ENCODE data around the gene CLPTM1L.
"Not testable (repeated sequence)": the region's sequence is repeated elsewhere in the genome, so short reads cannot be mapped to it uniquely, and the experiment has no call there.

CLPTM1L gene

GRCh38 chr5:1284336-1284970 lies 60.4 kb downstream of the CLPTM1L start:
- H3K4me3 ChIP-seq (ENCODE audit: low read length); H2AK5ac ChIP-seq (ENCODE audit: low read length); H4K5ac ChIP-seq (ENCODE audit: low read length); H3K4me2 ChIP-seq (ENCODE audit: low read length); H3K4ac ChIP-seq (ENCODE audit: low read depth, low read length); H2BK5ac ChIP-seq (ENCODE audit: low read length); H3K79me2 ChIP-seq (ENCODE audit: control insufficient read depth, insufficient read depth, low read length); H3K56ac ChIP-seq (ENCODE audit: low read length); H4K8ac ChIP-seq (ENCODE audit: low read depth, low read length); H3K27me3 ChIP-seq (ENCODE audit: insufficient read depth, low read length, poor library complexity); H3K18ac ChIP-seq (ENCODE audit: low read length); H3K9ac ChIP-seq (ENCODE audit: low read length); H3K4me1 ChIP-seq (ENCODE audit: control insufficient read depth, low read depth, low read length); H2BK120ac ChIP-seq (ENCODE audit: low read depth, low read length); H2BK15ac ChIP-seq (replicated peaks; ENCODE audit: low read depth); H3K23ac ChIP-seq (ENCODE audit: low read length); H3K27ac ChIP-seq (ENCODE audit: low read depth, low read length); H3K36me3 ChIP-seq (ENCODE audit: control insufficient read depth, insufficient read depth, low read length); H3K79me1 ChIP-seq (ENCODE audit: low read length); DNase-seq: not testable (repeated sequence)
- WGBS (ENCODE audit: extremely low coverage, insufficient coverage, low lambda C conversion rate) = no CpG with 5 or more reads among the region's 27 CpGs

GRCh38 chr5:1283729-1284041 lies 61.2 kb downstream of the CLPTM1L start:
- not testable (repeated sequence) for H2BK15ac ChIP-seq (replicated peaks; ENCODE audit: low read depth); H4K8ac ChIP-seq (ENCODE audit: low read depth, low read length); H4K5ac ChIP-seq (ENCODE audit: low read length); H3K4me2 ChIP-seq (ENCODE audit: low read length); H2BK120ac ChIP-seq (ENCODE audit: low read depth, low read length); H3K79me2 ChIP-seq (ENCODE audit: control insufficient read depth, insufficient read depth, low read length); H3K4me1 ChIP-seq (ENCODE audit: control insufficient read depth, low read depth, low read length); H2AK5ac ChIP-seq (ENCODE audit: low read length); H3K36me3 ChIP-seq (ENCODE audit: control insufficient read depth, insufficient read depth, low read length); H3K79me1 ChIP-seq (ENCODE audit: low read length); H3K23ac ChIP-seq (ENCODE audit: low read length); H3K27me3 ChIP-seq (ENCODE audit: insufficient read depth, low read length, poor library complexity); H3K4ac ChIP-seq (ENCODE audit: low read depth, low read length); H3K27ac ChIP-seq (ENCODE audit: low read depth, low read length); H3K56ac ChIP-seq (ENCODE audit: low read length); H3K18ac ChIP-seq (ENCODE audit: low read length); H2BK5ac ChIP-seq (ENCODE audit: low read length); H3K4me3 ChIP-seq (ENCODE audit: low read length); H3K9ac ChIP-seq (ENCODE audit: low read length); DNase-seq
- no CpG with 5 or more reads among the region's 16 CpGs for WGBS (ENCODE audit: extremely low coverage, insufficient coverage, low lambda C conversion rate)

- not testable (repeated sequence) for H3K9ac ChIP-seq (ENCODE audit: low read length); DNase-seq; H3K79me1 ChIP-seq (ENCODE audit: low read length); H4K8ac ChIP-seq (ENCODE audit: low read depth, low read length); H2AK5ac ChIP-seq (ENCODE audit: low read length); H3K36me3 ChIP-seq (ENCODE audit: control insufficient read depth, insufficient read depth, low read length); H3K4me1 ChIP-seq (ENCODE audit: control insufficient read depth, low read depth, low read length); H3K79me2 ChIP-seq (ENCODE audit: control insufficient read depth, insufficient read depth, low read length); H3K4me3 ChIP-seq (ENCODE audit: low read length); H3K27ac ChIP-seq (ENCODE audit: low read depth, low read length); H2BK15ac ChIP-seq (replicated peaks; ENCODE audit: low read depth); H2BK120ac ChIP-seq (ENCODE audit: low read depth, low read length); H3K4ac ChIP-seq (ENCODE audit: low read depth, low read length); H3K23ac ChIP-seq (ENCODE audit: low read length); H2BK5ac ChIP-seq (ENCODE audit: low read length); H4K5ac ChIP-seq (ENCODE audit: low read length); H3K4me2 ChIP-seq (ENCODE audit: low read length); H3K27me3 ChIP-seq (ENCODE audit: insufficient read depth, low read length, poor library complexity); H3K56ac ChIP-seq (ENCODE audit: low read length); H3K18ac ChIP-seq (ENCODE audit: low read length)
- no CpG with 5 or more reads among the region's 40 CpGs for WGBS (ENCODE audit: extremely low coverage, insufficient coverage, low lambda C conversion rate)
These were observed 61.7 kb downstream of the CLPTM1L start for GRCh38 chr5:1282993-1283728.

GRCh38 chr5:1282131-1282992 lies 62.5 kb downstream of the CLPTM1L start:
- no peak for DNase-seq
- H3K27me3 ChIP-seq (ENCODE audit: insufficient read depth, low read length, poor library complexity) = no peaks in the 10 kb centered on the region
- H3K4me1 ChIP-seq (ENCODE audit: control insufficient read depth, low read depth, low read length) = no peaks in the 10 kb centered on the region
- H2BK120ac ChIP-seq (ENCODE audit: low read depth, low read length) = no peak overlapping the region
- H2AK5ac ChIP-seq (ENCODE audit: low read length) = no peak overlapping the region
- H3K79me2 ChIP-seq (ENCODE audit: control insufficient read depth, insufficient read depth, low read length) = peaks cover 5% of the 10 kb centered on the region
- H3K36me3 ChIP-seq (ENCODE audit: control insufficient read depth, insufficient read depth, low read length) = peaks cover 1% of the 10 kb centered on the region
- H4K5ac ChIP-seq (ENCODE audit: low read length) = no peak overlapping the region
- no peak overlapping the region for H2BK5ac ChIP-seq (ENCODE audit: low read length)
- WGBS (ENCODE audit: extremely low coverage, insufficient coverage, low lambda C conversion rate) = no CpG with 5 or more reads among the region's 37 CpGs
- H3K4me3 ChIP-seq (ENCODE audit: low read length) = no peak overlapping the region
- H3K27ac ChIP-seq (ENCODE audit: low read depth, low read length) = no peak overlapping the region
- no peak overlapping the region for H3K23ac ChIP-seq (ENCODE audit: low read length)
- no peak overlapping the region for H2BK15ac ChIP-seq (replicated peaks; ENCODE audit: low read depth)
- H3K4me2 ChIP-seq (ENCODE audit: low read length) = no peak overlapping the region
- H3K4ac ChIP-seq (ENCODE audit: low read depth, low read length) = no peak overlapping the region
- no peaks in the 10 kb centered on the region for H3K79me1 ChIP-seq (ENCODE audit: low read length)
- H3K9ac ChIP-seq (ENCODE audit: low read length) = no peak overlapping the region
- H3K18ac ChIP-seq (ENCODE audit: low read length) = no peak overlapping the region
- H3K56ac ChIP-seq (ENCODE audit: low read length) = no peak overlapping the region
- H4K8ac ChIP-seq (ENCODE audit: low read depth, low read length) = no peak overlapping the region

- Histone ChIP-seq H3K9ac (ENCODE audit: low read length) (no peak overlapping the region), H3K4me2 (ENCODE audit: low read length) (no peak overlapping the region), H3K27ac (ENCODE audit: low read depth, low read length) (no peak overlapping the region), H3K23ac (ENCODE audit: low read length) (no peak overlapping the region), H2BK5ac (ENCODE audit: low read length) (no peak overlapping the region), H3K4ac (ENCODE audit: low read depth, low read length) (no peak overlapping the region), H3K79me2 (ENCODE audit: control insufficient read depth, insufficient read depth, low read length) (peaks cover 5% of the 10 kb centered on the region), H2BK120ac (ENCODE audit: low read depth, low read length) (no peak overlapping the region), H3K56ac (ENCODE audit: low read length) (no peak overlapping the region), H2AK5ac (ENCODE audit: low read length) (no peak overlapping the region), H3K36me3 (ENCODE audit: control insufficient read depth, insufficient read depth, low read length) (peaks cover 1% of the 10 kb centered on the region), H3K4me1 (ENCODE audit: control insufficient read depth, low read depth, low read length) (no peaks in the 10 kb centered on the region), H2BK15ac (replicated peaks; ENCODE audit: low read depth) (no peak overlapping the region), H3K79me1 (ENCODE audit: low read length) (no peaks in the 10 kb centered on the region), H4K8ac (ENCODE audit: low read depth, low read length) (no peak overlapping the region), H4K5ac (ENCODE audit: low read length) (no peak overlapping the region), H3K27me3 (ENCODE audit: insufficient read depth, low read length, poor library complexity) (no peaks in the 10 kb centered on the region), H3K18ac (ENCODE audit: low read length) (no peak overlapping the region), H3K4me3 (ENCODE audit: low read length) (no peak overlapping the region)
- DNase-seq = no peak
- no CpG with 5 or more reads among the region's 16 CpGs for WGBS (ENCODE audit: extremely low coverage, insufficient coverage, low lambda C conversion rate)
These were observed 63.6 kb downstream of the CLPTM1L start for GRCh38 chr5:1281038-1281882.

Measured in mesendoderm (in vitro differentiated cells).